ENCODE results near the gene ATXN7. TPM values are rescaled to one million over a fixed set of nuclear protein-coding genes. Genes with fewer than 3 reads are reported as not detected.

ATXN7 gene
- total and polyA plus RNA-seq, 8 donors, result 2.1 to 333 (median 30.8) TPM

GRCh38 chr3:63984391-63984790 is 120.7 kb downstream of the ATXN7 start:
- no peak for TF ChIP-seq CTCF (IDR thresholded peaks at IDR 0.05)
- no peak for TF ChIP-seq EP300 (IDR thresholded peaks at IDR 0.05)
- TF ChIP-seq POLR2A (IDR thresholded peaks at IDR 0.05), result no peak
- no peak for TF ChIP-seq POLR2AphosphoS5 (IDR thresholded peaks at IDR 0.05)
- H3K27ac ChIP-seq, result no peak overlapping the region
- H3K27me3 ChIP-seq, result no peaks in the 10 kb centered on the region
- no peak for DNase-seq
- intact Hi-C loops (cut with DNase I; ENCODE audit: low total_unique reads), result no loop called here
- H3K4me1 ChIP-seq, result peaks cover 0 to 18% (median 9%) of the 10 kb centered on the region in 4 donors
- H3K4me3 ChIP-seq, result no peak overlapping the region
- peaks cover 59 to 98% (median 87%) of the 10 kb centered on the region in 4 donors for H3K36me3 ChIP-seq
- no peaks in the 10 kb centered on the region for H3K9me3 ChIP-seq
- 96 to 99% (median 98%) methylated on average over 3 of the region's 3 CpGs for WGBS, 5 donors

GRCh38 chr3:63986146-63986545 is 122.5 kb downstream of the ATXN7 start:
- no peaks in the 10 kb centered on the region for H3K9me3 ChIP-seq

GRCh38 chr3:63986831-63987230 is 123.2 kb downstream of the ATXN7 start:
- TF ChIP-seq CTCF (IDR thresholded peaks at IDR 0.05) (no peak), POLR2AphosphoS5 (IDR thresholded peaks at IDR 0.05) (no peak), EP300 (IDR thresholded peaks at IDR 0.05) (no peak), POLR2A (IDR thresholded peaks at IDR 0.05) (no peak)
- Histone ChIP-seq H3K27ac (no peak overlapping the region), H3K4me1 (peaks cover 0 to 1% (median 0%) of the 10 kb centered on the region in 4 donors), H3K9me3 (no peaks in the 10 kb centered on the region), H3K4me3 (no peak overlapping the region), H3K27me3 (no peaks in the 10 kb centered on the region), H3K36me3 (peaks cover 61 to 100% (median 90%) of the 10 kb centered on the region in 4 donors)
- DNase-seq, result no peak
- intact Hi-C loops (cut with DNase I; ENCODE audit: low total_unique reads), result no loop called here
- 44 to 60% (median 47%) methylated on average over 2 of the region's 2 CpGs for WGBS, 5 donors

More at GRCh38 chr3:63986146-63986545, 122.5 kb downstream of the ATXN7 start:
- 86 to 89% (median 86%) methylated on average over 7 of the region's 7 CpGs for WGBS, 5 donors
- Histone ChIP-seq H3K4me1 (peaks cover 0 to 8% (median under 1%) of the 10 kb centered on the region in 4 donors), H3K27me3 (no peaks in the 10 kb centered on the region), H3K4me3 (no peak overlapping the region), H3K27ac (no peak overlapping the region), H3K36me3 (peaks cover 59 to 100% (median 90%) of the 10 kb centered on the region in 4 donors)
- intact Hi-C loops (cut with DNase I; ENCODE audit: low total_unique reads), result no loop called here
- TF ChIP-seq POLR2A (IDR thresholded peaks at IDR 0.05), result no peak
- no peak for TF ChIP-seq POLR2AphosphoS5 (IDR thresholded peaks at IDR 0.05)
- TF ChIP-seq EP300 (IDR thresholded peaks at IDR 0.05), result no peak
- TF ChIP-seq CTCF (IDR thresholded peaks at IDR 0.05), result no peak
- DNase-seq, result no peak

GRCh38 chr3:63988943-63989342 is 125.3 kb downstream of the ATXN7 start:
- peaks cover 0 to 8% (median 0%) of the 10 kb centered on the region in 4 donors for H3K4me1 ChIP-seq
- H3K27me3 ChIP-seq, result no peaks in the 10 kb centered on the region
- H3K9me3 ChIP-seq, result no peaks in the 10 kb centered on the region
- TF ChIP-seq POLR2AphosphoS5 (IDR thresholded peaks at IDR 0.05) (no peak), EP300 (IDR thresholded peaks at IDR 0.05) (no peak), CTCF (IDR thresholded peaks at IDR 0.05) (no peak), POLR2A (IDR thresholded peaks at IDR 0.05) (no peak)
- intact Hi-C loops (cut with DNase I; ENCODE audit: low total_unique reads), result no loop called here
- DNase-seq, result no peak
- no peak overlapping the region for H3K27ac ChIP-seq
- peaks cover 58 to 93% (median 83%) of the 10 kb centered on the region in 4 donors for H3K36me3 ChIP-seq
- H3K4me3 ChIP-seq, result no peak overlapping the region
- WGBS, 5 donors, result 67 to 82% (median 80%) methylated on average over 4 of the region's 4 CpGs

Measured in stomach (tissue), 9 donors.